Endothelial cell of umbilical vein (primary cell): Measurements from ENCODE around the gene ADGRG7. TPM values are rescaled to one million over a fixed set of nuclear protein-coding genes. Genes with fewer than 3 reads are reported as not detected.

ENCODE experiments used
- BruUV-seq: library from RNA; stranded (reverse); fragments of 400-500 nt; replicated peaks from 2 replicates; lab custom pipeline; 2021; lab: Mats Ljungman, UMichigan
- CTCF ChIA-PET: fragments of 300-600, 350-600 bp; sonication (Branson Sonifier 250); formaldehyde crosslinking; loops from one replicate; lab custom pipeline; 2021; ENCODE audit warnings: antibody characterized with exemption, inconsistent platforms; lab: Charles Lee
- POLR2A ChIA-PET: fragments of 300-600, 350-600 bp; sonication (Branson Sonifier 250); formaldehyde crosslinking; loops from one replicate; lab custom pipeline; 2021; ENCODE audit warnings: antibody characterized with exemption, inconsistent platforms; lab: Charles Lee
- DNase-seq: peaks from one replicate; pipeline ENCODE4 v3.0.0-alpha.2; 2011; ENCODE audit warnings: low read depth, low spot score
- FAIRE-seq: peaks from 2 replicates; lab custom pipeline; 2011; peaks lifted over from hg19 to GRCh38; lab: Jason Lieb, UNC
- H2AFZ ChIP-seq: 2 replicates; pipeline ENCODE4 v1.6.0; 2012; ENCODE audit warnings: low read depth, low read length, control low read depth, inconsistent platforms
- H3K27ac ChIP-seq: 2 replicates; pipeline ENCODE4 v1.5.1; 2011; ENCODE audit warnings: low read depth, mild to moderate bottlenecking, control low read depth, low read length, moderate library complexity; ENCODE audit not compliant: insufficient read depth
- H3K27me3 ChIP-seq, 2 experiments: 2 replicates each; pipeline versions ENCODE4 v1.6.0 to v1.6.1; 2011; ENCODE audit warnings: low read length in 2 of 2, mixed read lengths in 1 of 2; ENCODE audit not compliant: control insufficient read depth in 2 of 2, insufficient read depth in 2 of 2
- H3K36me3 ChIP-seq, 2 experiments: 2 replicates in 1 of 2; 3 replicates in 1 of 2; pipeline ENCODE4 v1.5.1; 2011; ENCODE audit warnings: low read length in 2 of 2, mild to moderate bottlenecking in 1 of 2, moderate library complexity in 1 of 2; ENCODE audit not compliant: control insufficient read depth in 2 of 2, insufficient read depth in 2 of 2; ENCODE audit errors: extremely low read depth in 1 of 2
- H3K4me1 ChIP-seq: 3 replicates; pipeline ENCODE4 v1.5.1; 2011; ENCODE audit warnings: mild to moderate bottlenecking, low read length; ENCODE audit not compliant: control insufficient read depth, insufficient read depth; ENCODE audit errors: extremely low read depth
- H3K4me2 ChIP-seq: 2 replicates; pipeline ENCODE4 v1.6.1; 2011; ENCODE audit warnings: low read length, control low read depth, mixed read lengths; ENCODE audit not compliant: insufficient read depth
- H3K4me3 ChIP-seq, 3 experiments: fragments of 200-600 bp in 1 of 3; sonication (generic), shearing (Covaris generic) in 1 of 3; replicated peaks in 1 of 3; 2 replicates each; pipeline ENCODE4 v1.5.1; 2011 to 2016; ENCODE audit warnings: control low read depth in 3 of 3, low read length in 3 of 3, mild to moderate bottlenecking in 2 of 3, inconsistent platforms in 1 of 3, low read depth in 1 of 3, moderate library complexity in 1 of 3; ENCODE audit not compliant: insufficient read depth in 1 of 3
- H3K79me2 ChIP-seq: 2 replicates; pipeline ENCODE4 v1.6.0; 2012; ENCODE audit warnings: low read length, inconsistent platforms; ENCODE audit not compliant: control insufficient read depth, insufficient read depth
- H3K9ac ChIP-seq: replicated peaks from 2 replicates; pipeline ENCODE3; 2011; ENCODE audit warnings: low read length, control low read depth; ENCODE audit not compliant: insufficient read depth; ENCODE audit errors: extremely low read depth
- H3K9me1 ChIP-seq: replicated peaks from 3 replicates; pipeline ENCODE4 v1.6.0; 2011; ENCODE audit warnings: mild to moderate bottlenecking, low read length; ENCODE audit not compliant: control insufficient read depth, insufficient read depth; ENCODE audit errors: extremely low read depth
- H3K9me3 ChIP-seq: replicated peaks from 2 replicates; pipeline ENCODE4 v1.5.1; 2012; ENCODE audit warnings: low read length, inconsistent platforms; ENCODE audit not compliant: control insufficient read depth, insufficient read depth
- H4K20me1 ChIP-seq: replicated peaks from 2 replicates; pipeline ENCODE3; 2011; ENCODE audit warnings: mild to moderate bottlenecking, low read length; ENCODE audit not compliant: control insufficient read depth, insufficient read depth; ENCODE audit errors: extremely low read depth
- CTCF ChIP-seq, 2 donors: IDR thresholded peaks; 1 replicate in 1 of 2; 2 replicates in 1 of 2; pipeline ENCODE4 v1.5.1; 2011; ENCODE audit warnings: low read length in 2 of 2, mild to moderate bottlenecking in 2 of 2, moderate library complexity in 2 of 2, control low read depth in 1 of 2, inconsistent platforms in 1 of 2, low read depth in 1 of 2; ENCODE audit not compliant: insufficient read depth in 1 of 2; ENCODE audit errors: extremely low read depth in 1 of 2
- EZH2 ChIP-seq: IDR thresholded peaks from 2 replicates; pipeline ENCODE4 v1.6.1; 2012; ENCODE audit warnings: borderline replicate concordance, low read depth, mild to moderate bottlenecking, moderate library complexity, low read length, inconsistent platforms; ENCODE audit not compliant: severe bottlenecking
- FOS ChIP-seq: IDR thresholded peaks from 2 replicates; pipeline ENCODE4 v1.6.1; 2011; ENCODE audit warnings: mild to moderate bottlenecking, low read length, moderate library complexity, borderline replicate concordance; ENCODE audit not compliant: insufficient read depth
- GATA2 ChIP-seq: IDR thresholded peaks from 2 replicates; pipeline ENCODE4 v1.7.0; 2011; ENCODE audit warnings: low read depth, mild to moderate bottlenecking, moderate library complexity, mixed read lengths, low read length; ENCODE audit not compliant: insufficient read length, insufficient read depth
- JUN ChIP-seq: IDR thresholded peaks from 2 replicates; pipeline ENCODE4 v1.6.1; 2011; ENCODE audit warnings: borderline replicate concordance, low read depth; ENCODE audit not compliant: insufficient read length, insufficient read depth
- MAX ChIP-seq: IDR thresholded peaks from 2 replicates; pipeline ENCODE4 v1.6.1; 2011; ENCODE audit not compliant: insufficient read depth, insufficient read length
- MYC ChIP-seq: IDR thresholded peaks from one replicate; pipeline ENCODE4 v1.6.1; 2011; ENCODE audit warnings: mild to moderate bottlenecking, low read depth, low read length
- POLR2A ChIP-seq: IDR thresholded peaks from 2 replicates; pipeline ENCODE4 v1.6.1; 2012; ENCODE audit warnings: low read depth, mild to moderate bottlenecking, control low read depth, low read length
- POLR2AphosphoS5 ChIP-seq: IDR thresholded peaks from 2 replicates; pipeline ENCODE4 v1.6.1; 2012; ENCODE audit warnings: low read depth, mild to moderate bottlenecking, control low read depth, low read length, moderate library complexity; ENCODE audit not compliant: insufficient read depth
- dilution Hi-C: fragments of 300-500 bp; cut with MboI; formaldehyde crosslinking; loops from one replicate; pipeline ENCODE4 v1.15.0; 2019; ENCODE audit warnings: low sequenced_read_pairs; ENCODE audit not compliant: extremely low pct_ligation_motif_present
- intact Hi-C: fragments of 100-400 bp; cut with micrococcal nuclease; formaldehyde crosslinking; loops from one replicate; pipeline ENCODE4 v1.10.0; 2022
- polyA plus RNA-seq, 4 experiments: library from polyadenylated mRNA; depleted of rRNA in 3 of 4; stranded (reverse) in 3 of 4; unstranded in 1 of 4; fragments of >200 nt; gene quantifications; 2 replicates each; pipeline versions ENCODE4 v1.2.1 to v1.2.3, GENCODE V29; 2011 to 2012; ENCODE audit warnings: missing spikeins in 1 of 4
- total RNA-seq: library from RNA; stranded (reverse); gene quantifications from 2 replicates; pipeline ENCODE4 v1.2.3, GENCODE V29; 2021

ADGRG7 gene
- total and polyA plus RNA-seq, 2 donors (not counting 3 experiments of a cell fraction or from before 2014, with no cell fraction given): not detected

GRCh38 chr3:100717063-100717462 lies 107.7 kb downstream of the ADGRG7 start:
- ChIA-PET CTCF (no interaction called here), POLR2A (no interaction called here)
- Histone ChIP-seq H3K27me3 (no peaks in the 10 kb centered on the region), H3K4me2 (peak overlapping the region; percentile 33), H3K9ac (no peak overlapping the region), H3K36me3 (peaks cover 11 to 20% of the 10 kb centered on the region in 2 experiments), H2AFZ (no peak overlapping the region), H3K4me3 (no peak overlapping the region), H3K4me1 (peaks cover 5% of the 10 kb centered on the region), H3K27ac (no peak overlapping the region), H4K20me1 (peaks cover 23% of the 10 kb centered on the region), H3K79me2 (peaks cover 84% of the 10 kb centered on the region), H3K9me1 (no peaks in the 10 kb centered on the region), H3K9me3 (no peaks in the 10 kb centered on the region)
- no peak for DNase-seq
- intact Hi-C loops: loop anchor here (5.0 kb wide), 1 partner anchor 255 kb away; no protein-coding TSS in a partner anchor
- FAIRE-seq: no peak
- dilution Hi-C loops: no loop called here
- TF ChIP-seq MYC (no peak), POLR2AphosphoS5 (no peak), MAX (no peak), POLR2A (no peak), JUN (no peak), EZH2 (no peak), FOS (no peak), GATA2 (no peak), CTCF (IDR thresholded peaks at IDR 0.05; ENCODE audit: extremely low read depth in 1 of 2, insufficient read depth in 1 of 2, low read depth in 1 of 2, low read length in 2 of 2) (no peak)
- no TSS peak for BruUV-seq
